Skeletal muscle tissue (tissue), 4 donors: ENCODE measurements around the gene PTGER1. TPM values are rescaled to one million over a fixed set of nuclear protein-coding genes. Genes with fewer than 3 reads are reported as not detected.

Experiments used
- H3K27ac ChIP-seq: one replicate; pipeline ENCODE4 v1.7.0; 2013; ENCODE audit warnings: mild to moderate bottlenecking, low read depth, low read length, inconsistent platforms
- H3K27me3 ChIP-seq, 3 donors: one replicate each; pipeline ENCODE4 v1.7.0; 2013; ENCODE audit warnings: low read length in 3 of 3; ENCODE audit not compliant: control insufficient read depth in 3 of 3, insufficient read depth in 3 of 3
- H3K36me3 ChIP-seq, 3 donors: one replicate each; pipeline ENCODE4 v1.7.0; 2013; ENCODE audit warnings: low read length in 3 of 3; ENCODE audit not compliant: control insufficient read depth in 3 of 3, insufficient read depth in 3 of 3
- H3K4me1 ChIP-seq, 3 donors: one replicate each; pipeline ENCODE4 v1.7.0; 2013; ENCODE audit warnings: low read length in 3 of 3, mild to moderate bottlenecking in 3 of 3; ENCODE audit not compliant: control insufficient read depth in 3 of 3, insufficient read depth in 3 of 3
- H3K4me3 ChIP-seq, 3 donors: one replicate each; pipeline ENCODE4 v1.7.0; 2013; ENCODE audit warnings: low read length in 3 of 3
- H3K9ac ChIP-seq, 3 donors: one replicate each; pipeline ENCODE4 v1.7.0; 2013; ENCODE audit warnings: low read length in 3 of 3, mild to moderate bottlenecking in 3 of 3, moderate library complexity in 2 of 3, low read depth in 1 of 3
- H3K9me3 ChIP-seq, 3 donors: one replicate each; pipeline ENCODE4 v1.7.0; 2013; ENCODE audit warnings: low read length in 3 of 3; ENCODE audit not compliant: control insufficient read depth in 3 of 3
- total RNA-seq: library from RNA; depleted of rRNA; stranded (reverse); fragments of >200 nt; gene quantifications from one replicate; pipeline ENCODE4 v1.2.3, GENCODE V29; 2014
- donor health status: Osteomylitis.

PTGER1 gene
- total RNA-seq, 1 donor from 2014 or later = not detected

- H3K27me3 ChIP-seq = no peaks in the 10 kb centered on the region
- H3K4me1 ChIP-seq = no peaks in the 10 kb centered on the region
- H3K27ac ChIP-seq = no peak overlapping the region
- H3K9me3 ChIP-seq = no peaks in the 10 kb centered on the region
- no peaks in the 10 kb centered on the region for H3K36me3 ChIP-seq
- H3K4me3 ChIP-seq = no peak overlapping the region
- H3K9ac ChIP-seq = no peak overlapping the region
Measured at GRCh38 chr19:14503285-14503684, 28.1 kb upstream of the PTGER1 start.

- Histone ChIP-seq H3K27ac (no peak overlapping the region), H3K36me3 (no peaks in the 10 kb centered on the region), H3K4me1 (peaks cover 1 to 4% (median 2%) of the 10 kb centered on the region in 3 donors), H3K9me3 (no peaks in the 10 kb centered on the region), H3K9ac (no peak overlapping the region), H3K27me3 (no peaks in the 10 kb centered on the region), H3K4me3 (no peak overlapping the region)
Measured at GRCh38 chr19:14502334-14503092, 27.4 kb upstream of the PTGER1 start.

- Histone ChIP-seq H3K4me3 (no peak overlapping the region), H3K27me3 (no peaks in the 10 kb centered on the region), H3K4me1 (peaks cover 21 to 28% (median 27%) of the 10 kb centered on the region in 3 donors), H3K27ac (no peak overlapping the region), H3K9ac (peak overlapping the region in 1 of 3 donors; percentile 50), H3K36me3 (peaks cover 0 to 3% (median 0%) of the 10 kb centered on the region in 3 donors), H3K9me3 (no peaks in the 10 kb centered on the region)
Measured at GRCh38 chr19:14497228-14497921, 22.2 kb upstream of the PTGER1 start.

- Histone ChIP-seq H3K4me1 (peaks cover 21 to 28% (median 27%) of the 10 kb centered on the region in 3 donors), H3K27me3 (no peaks in the 10 kb centered on the region), H3K27ac (peak overlapping the region; percentile 69), H3K36me3 (peaks cover 0 to 3% (median 0%) of the 10 kb centered on the region in 3 donors), H3K9ac (peak overlapping the region in 1 of 3 donors; percentile 71), H3K9me3 (no peaks in the 10 kb centered on the region), H3K4me3 (peak overlapping the region; percentile 67 to 71 (median 70))
Measured at GRCh38 chr19:14496834-14497227, 21.7 kb upstream of the PTGER1 start.

- Histone ChIP-seq H3K36me3 (peaks cover 0 to 7% (median 3%) of the 10 kb centered on the region in 3 donors), H3K27ac (peak within 1 kb of the TSS; percentile 69), H3K9me3 (no peaks in the 10 kb centered on the region), H3K9ac (peak within 1 kb of the TSS; percentile 52 to 74 (median 53)), H3K4me1 (peaks cover 21 to 28% (median 27%) of the 10 kb centered on the region in 3 donors), H3K27me3 (no peaks in the 10 kb centered on the region), H3K4me3 (peak within 1 kb of the TSS; percentile 70 to 76 (median 75))
Measured at GRCh38 chr19:14496029-14496833, 21.1 kb upstream of the PTGER1 start, which contains the start of gene GIPC1. TSS of gene GIPC1 (minus strand) at chr19:14496127. CDS start at chr19:14482976, 13,151 bp downstream.

- Histone ChIP-seq H3K9me3 (no peaks in the 10 kb centered on the region), H3K4me1 (peaks cover 21 to 28% (median 27%) of the 10 kb centered on the region in 3 donors), H3K27me3 (no peaks in the 10 kb centered on the region), H3K27ac (peak overlapping the region; percentile 12), H3K36me3 (peaks cover 0 to 7% (median 3%) of the 10 kb centered on the region in 3 donors), H3K9ac (peak overlapping the region; percentile 52 to 74 (median 53)), H3K4me3 (peak overlapping the region; percentile 69 to 76 (median 75))
Measured at GRCh38 chr19:14495672-14496028, 20.5 kb upstream of the PTGER1 start.

- peak overlapping the region; percentile 69 to 76 (median 75) for H3K4me3 ChIP-seq
- peak overlapping the region; percentile 52 to 74 (median 53) for H3K9ac ChIP-seq
- H3K36me3 ChIP-seq = peaks cover 0 to 7% (median 3%) of the 10 kb centered on the region in 3 donors
- no peaks in the 10 kb centered on the region for H3K9me3 ChIP-seq
- H3K27ac ChIP-seq = no peak overlapping the region
- H3K4me1 ChIP-seq = peaks cover 21 to 28% (median 27%) of the 10 kb centered on the region in 3 donors
- no peaks in the 10 kb centered on the region for H3K27me3 ChIP-seq
Measured at GRCh38 chr19:14494910-14495671, 19.9 kb upstream of the PTGER1 start.

GRCh38 chr19:14494411-14494810 is 19.3 kb upstream of the PTGER1 start:
- no peaks in the 10 kb centered on the region for H3K9me3 ChIP-seq
- peaks cover 21 to 28% (median 27%) of the 10 kb centered on the region in 3 donors for H3K4me1 ChIP-seq
- H3K9ac ChIP-seq = peak overlapping the region in 2 of 3 donors; percentile 50 to 51
- H3K36me3 ChIP-seq = peaks cover 0 to 7% (median 3%) of the 10 kb centered on the region in 3 donors
- peak overlapping the region in 1 of 3 donors; percentile 43 for H3K4me3 ChIP-seq
- no peak overlapping the region for H3K27ac ChIP-seq
- no peaks in the 10 kb centered on the region for H3K27me3 ChIP-seq

- Histone ChIP-seq H3K9ac (no peak overlapping the region), H3K9me3 (no peaks in the 10 kb centered on the region), H3K4me1 (peaks cover 21 to 28% (median 26%) of the 10 kb centered on the region in 3 donors), H3K27ac (no peak overlapping the region), H3K4me3 (no peak overlapping the region), H3K36me3 (peaks cover 0 to 13% (median 8%) of the 10 kb centered on the region in 3 donors), H3K27me3 (no peaks in the 10 kb centered on the region)
Measured at GRCh38 chr19:14492756-14493337, 17.7 kb upstream of the PTGER1 start.
